Esophagus squamous epithelium (tissue), 4 donors: Measurements from ENCODE around the gene EXOC3L1.

ENCODE experiments used
- POLR2A ChIP-seq, 4 donors: fragments of 450-650 bp; IDR thresholded peaks; one replicate each; pipeline ENCODE4 v1.6.1; 2017; ENCODE audit warnings: antibody characterized with exemption in 4 of 4, mild to moderate bottlenecking in 4 of 4, moderate library complexity in 3 of 4
- TF ChIP-seq, protein P1 (sequence below), 6 experiments: fragments of 450-650 bp in 4 of 6; fragments of 200-600 bp in 2 of 6; sonication (generic) in 2 of 6; IDR thresholded peaks; one replicate each; pipeline ENCODE4 v1.5.1; 2016 to 2019; ENCODE audit warnings: antibody characterized with exemption in 6 of 6, mild to moderate bottlenecking in 4 of 6, moderate library complexity in 4 of 6

GRCh38 chr16:67230809-67231660, 41.1 kb upstream of the EXOC3L1 start:
- TF ChIP-seq, protein P1, sequence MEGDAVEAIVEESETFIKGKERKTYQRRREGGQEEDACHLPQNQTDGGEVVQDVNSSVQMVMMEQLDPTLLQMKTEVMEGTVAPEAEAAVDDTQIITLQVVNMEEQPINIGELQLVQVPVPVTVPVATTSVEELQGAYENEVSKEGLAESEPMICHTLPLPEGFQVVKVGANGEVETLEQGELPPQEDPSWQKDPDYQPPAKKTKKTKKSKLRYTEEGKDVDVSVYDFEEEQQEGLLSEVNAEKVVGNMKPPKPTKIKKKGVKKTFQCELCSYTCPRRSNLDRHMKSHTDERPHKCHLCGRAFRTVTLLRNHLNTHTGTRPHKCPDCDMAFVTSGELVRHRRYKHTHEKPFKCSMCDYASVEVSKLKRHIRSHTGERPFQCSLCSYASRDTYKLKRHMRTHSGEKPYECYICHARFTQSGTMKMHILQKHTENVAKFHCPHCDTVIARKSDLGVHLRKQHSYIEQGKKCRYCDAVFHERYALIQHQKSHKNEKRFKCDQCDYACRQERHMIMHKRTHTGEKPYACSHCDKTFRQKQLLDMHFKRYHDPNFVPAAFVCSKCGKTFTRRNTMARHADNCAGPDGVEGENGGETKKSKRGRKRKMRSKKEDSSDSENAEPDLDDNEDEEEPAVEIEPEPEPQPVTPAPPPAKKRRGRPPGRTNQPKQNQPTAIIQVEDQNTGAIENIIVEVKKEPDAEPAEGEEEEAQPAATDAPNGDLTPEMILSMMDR (IDR thresholded peaks at IDR 0.05) = no peak
- TF ChIP-seq POLR2A (IDR thresholded peaks at IDR 0.05) = no peak
